ENCODE data around the gene DLX4.

GRCh38 chr17:49944273-49944870 lies 24.6 kb upstream of the DLX4 start:
- TF ChIP-seq POLR2A (IDR thresholded peaks at IDR 0.05) (no peak), CTCF (IDR thresholded peaks at IDR 0.05) (no peak)

All from adrenal gland (tissue), 5 donors.